ENCODE measurements around the gene XKRX.

The XKRX gene

GRCh38 chrX:100928660-100929613, at the start of gene XKRX:
Gene XKRX, minus strand, starts transcription at chrX:100928917. Its CDS starts 613 bp downstream, at chrX:100928304.
- peak in 1 of 2 donors; percentile 23 for DNase-seq (ENCODE audit: low read depth in 1 of 2, low spot score in 1 of 2)

GRCh38 chrX:100976211-100976610, 47.5 kb upstream of the XKRX start:
- no peak for DNase-seq (ENCODE audit: low read depth in 1 of 2, low spot score in 1 of 2)

DNA sequence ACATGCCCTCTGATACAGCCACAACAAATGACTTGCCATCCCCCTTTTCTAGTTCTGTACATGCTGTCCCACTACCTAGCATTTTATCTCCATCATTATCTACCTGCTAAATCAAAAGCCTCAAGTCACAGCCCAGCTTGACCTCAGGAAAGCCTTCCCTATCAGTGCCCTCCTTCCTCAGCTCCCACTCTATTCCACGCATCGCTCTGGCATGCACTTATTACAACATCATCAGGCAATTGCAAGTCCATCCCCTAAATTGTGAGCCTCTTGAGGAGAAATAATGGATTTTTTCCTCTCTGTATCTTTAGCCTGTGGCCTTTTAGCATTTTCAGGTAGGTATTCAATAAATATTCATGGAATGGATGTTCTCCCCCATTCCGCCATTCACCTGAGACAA, 46.5 kb upstream of the XKRX start:
- DNase-seq (ENCODE audit: low read depth in 1 of 2, low spot score in 1 of 2): no peak

GRCh38 chrX:100973411-100973810, 44.7 kb upstream of the XKRX start:
- no peak for DNase-seq (ENCODE audit: low read depth in 1 of 2, low spot score in 1 of 2)

DNA sequence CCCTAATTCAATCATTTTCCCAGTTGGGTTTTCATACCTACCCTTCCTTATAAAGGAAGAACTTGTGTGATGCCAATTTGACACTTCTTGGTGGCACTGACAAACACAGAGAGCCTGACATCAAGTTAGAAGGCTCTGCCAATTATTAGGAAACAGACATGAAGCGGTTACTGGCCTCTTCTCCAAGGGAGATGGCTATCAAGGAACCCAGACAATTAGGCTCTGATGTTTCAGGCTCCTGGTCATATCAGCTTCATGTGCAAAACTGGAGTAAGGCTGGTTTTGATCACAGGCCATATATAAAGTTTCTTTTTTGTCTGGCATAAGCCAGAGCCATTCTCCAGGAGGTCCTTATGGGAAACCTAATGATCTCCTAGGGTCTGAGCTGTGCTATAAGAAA, 41.2 kb upstream of the XKRX start:
- no peak for DNase-seq (ENCODE audit: low read depth in 1 of 2, low spot score in 1 of 2)

DNA sequence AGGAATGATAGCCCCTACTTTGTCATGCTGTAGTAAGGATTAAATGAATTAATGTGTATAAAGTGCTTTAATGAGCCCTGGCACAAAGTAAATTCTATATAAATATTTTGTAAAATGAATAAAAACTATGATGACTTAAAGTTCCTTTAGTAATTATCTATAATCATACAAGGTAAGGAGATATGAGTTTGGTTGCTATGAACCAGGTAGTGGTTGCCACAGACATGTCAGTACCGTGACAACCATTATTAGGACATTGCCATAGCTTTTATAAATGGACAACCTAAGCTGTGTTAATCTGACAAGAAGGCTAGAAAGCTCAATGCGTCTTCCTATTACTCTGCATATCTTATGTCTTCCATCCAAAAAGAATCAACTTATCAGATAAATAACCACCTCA, 40.7 kb upstream of the XKRX start, which contains the start of gene ARL13A:
Gene ARL13A (plus strand): TSS at position 301 of the 400 bp plus-strand sequence. CDS start 3,982 bp downstream, outside the sequence.
- no peak for DNase-seq (ENCODE audit: low read depth in 1 of 2, low spot score in 1 of 2)

- DNase-seq (ENCODE audit: low read depth in 1 of 2, low spot score in 1 of 2): no peak
These were observed 35.6 kb upstream of the XKRX start for GRCh38 chrX:100964362-100964761.

DNA sequence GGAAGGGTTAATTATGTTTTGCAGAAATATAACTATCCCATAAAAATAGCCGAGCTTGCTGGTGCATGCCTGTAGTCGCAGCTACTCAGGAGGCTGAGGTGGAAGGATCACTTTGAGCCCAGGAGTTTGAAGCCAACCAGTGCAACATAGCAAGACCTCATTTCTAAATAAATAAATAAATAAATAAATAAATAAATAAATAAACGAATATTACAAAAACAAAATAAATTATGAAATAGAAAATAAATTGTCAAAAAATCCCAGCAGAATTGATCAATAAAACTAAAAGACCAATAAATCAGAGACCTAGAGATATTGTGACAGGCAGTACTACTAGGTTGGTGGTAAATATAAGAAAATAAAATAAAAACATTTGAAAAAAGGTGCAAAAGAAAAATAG, 34.1 kb upstream of the XKRX start:
- DNase-seq (ENCODE audit: low read depth in 1 of 2, low spot score in 1 of 2): no peak

- no peak for DNase-seq (ENCODE audit: low read depth in 1 of 2, low spot score in 1 of 2)
These were observed 19.8 kb upstream of the XKRX start for GRCh38 chrX:100948557-100948956.

- no peak for DNase-seq (ENCODE audit: low read depth in 1 of 2, low spot score in 1 of 2)
These were observed 17.7 kb upstream of the XKRX start for GRCh38 chrX:100946299-100946927.

DNA sequence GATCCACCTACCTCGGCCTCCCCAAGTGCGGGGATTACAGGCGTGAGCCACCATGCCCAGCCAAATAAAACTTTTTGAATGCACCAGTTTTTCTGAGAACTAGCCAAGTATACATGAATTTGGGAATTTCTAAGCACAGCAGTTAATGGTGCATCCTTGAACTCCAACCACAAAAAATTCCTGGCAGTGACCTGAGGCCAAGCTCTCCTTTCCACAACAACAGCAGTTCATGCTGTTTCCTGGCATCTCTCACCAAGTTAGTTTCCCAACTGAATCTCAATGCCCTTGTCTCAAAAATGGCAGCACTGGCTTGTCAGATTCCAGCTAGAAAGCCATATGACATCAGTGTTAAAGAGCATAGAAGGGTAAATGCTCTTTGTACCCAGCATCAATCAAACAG, 15.9 kb upstream of the XKRX start:
- no peak for DNase-seq (ENCODE audit: low read depth in 1 of 2, low spot score in 1 of 2)

DNA sequence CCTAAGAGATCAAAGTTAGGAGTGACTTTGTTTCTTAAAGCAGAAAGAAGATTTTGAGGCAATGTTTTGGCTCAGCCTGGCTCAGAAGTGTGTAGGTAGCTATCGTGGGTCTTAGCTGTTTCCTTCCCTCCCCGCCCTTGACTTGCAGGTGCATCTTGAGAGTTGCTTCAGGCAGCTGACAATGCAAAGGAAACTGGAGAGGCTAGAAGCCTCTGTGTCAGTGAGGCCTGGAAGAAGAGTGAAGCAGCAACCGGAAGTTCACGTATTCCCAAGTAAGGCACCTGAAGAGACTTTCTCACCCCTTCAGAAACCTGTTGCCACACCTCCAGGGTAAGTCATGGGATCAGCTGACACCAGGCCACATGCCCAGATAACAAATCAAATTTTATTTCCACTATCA, 10.6 kb upstream of the XKRX start:
- no peak for DNase-seq (ENCODE audit: low read depth in 1 of 2, low spot score in 1 of 2)

GRCh38 chrX:100935767-100936166, 7.0 kb upstream of the XKRX start:
- DNase-seq (ENCODE audit: low read depth in 1 of 2, low spot score in 1 of 2): no peak

- no peak for DNase-seq (ENCODE audit: low read depth in 1 of 2, low spot score in 1 of 2)
These were observed 3.2 kb upstream of the XKRX start for GRCh38 chrX:100931925-100932285.

DNA sequence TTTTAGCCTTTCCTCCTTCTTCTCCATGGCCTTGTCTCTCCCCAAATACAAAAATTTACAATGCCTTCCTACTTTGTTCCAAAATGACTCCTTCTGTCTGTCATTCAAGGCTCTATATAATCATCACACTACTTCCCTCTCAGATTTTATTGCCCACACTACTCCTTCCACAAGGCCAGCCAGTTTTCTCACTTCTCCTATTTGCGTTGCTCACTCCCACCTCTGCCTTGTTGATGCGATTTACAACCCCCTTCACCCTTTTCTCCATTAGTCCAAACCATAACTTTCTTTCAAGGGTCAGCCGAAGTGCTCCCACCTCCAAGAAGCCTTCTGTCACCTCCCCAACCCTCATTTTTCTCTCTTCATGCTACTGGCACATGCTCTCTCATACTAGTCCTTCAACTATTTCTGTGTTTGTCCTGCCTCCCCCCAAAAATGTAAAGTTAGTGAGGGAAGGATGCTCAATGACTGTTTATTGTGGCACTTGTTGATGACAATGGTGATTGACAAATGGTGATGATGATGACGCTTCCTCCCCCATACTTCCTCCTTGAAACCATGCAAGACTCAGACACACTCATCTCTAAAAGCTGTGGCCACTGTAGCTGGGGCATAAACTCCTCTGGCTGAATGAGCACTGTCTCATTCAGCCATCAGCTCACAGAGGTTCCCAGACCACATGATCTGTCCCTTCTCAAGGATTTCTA, 2.7 kb upstream of the XKRX start:
- no peak for DNase-seq (ENCODE audit: low read depth in 1 of 2, low spot score in 1 of 2)

- no peak for DNase-seq (ENCODE audit: low read depth in 1 of 2, low spot score in 1 of 2)
These were observed 2.3 kb downstream of the XKRX start for GRCh38 chrX:100926453-100926852.

DNA sequence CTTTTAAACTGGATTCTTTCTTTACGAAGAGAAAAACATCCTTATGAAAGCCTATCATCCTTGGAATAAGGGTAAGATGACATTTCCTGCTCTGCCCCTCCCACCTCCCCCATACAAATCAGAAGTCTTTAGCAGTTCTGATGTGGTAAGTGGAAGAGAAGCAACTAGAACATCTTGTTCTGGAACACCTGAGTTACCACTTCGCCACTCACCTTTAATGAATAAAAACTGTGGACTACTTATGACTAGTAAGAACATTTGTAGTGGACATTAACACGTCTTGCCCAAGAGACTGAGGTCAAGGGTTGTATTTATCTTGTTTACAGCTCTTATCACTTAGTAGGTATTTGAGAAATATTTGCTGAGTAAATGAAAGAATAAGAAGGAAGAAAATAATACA, 4.3 kb downstream of the XKRX start:
- no peak for DNase-seq (ENCODE audit: low read depth in 1 of 2, low spot score in 1 of 2)

DNA sequence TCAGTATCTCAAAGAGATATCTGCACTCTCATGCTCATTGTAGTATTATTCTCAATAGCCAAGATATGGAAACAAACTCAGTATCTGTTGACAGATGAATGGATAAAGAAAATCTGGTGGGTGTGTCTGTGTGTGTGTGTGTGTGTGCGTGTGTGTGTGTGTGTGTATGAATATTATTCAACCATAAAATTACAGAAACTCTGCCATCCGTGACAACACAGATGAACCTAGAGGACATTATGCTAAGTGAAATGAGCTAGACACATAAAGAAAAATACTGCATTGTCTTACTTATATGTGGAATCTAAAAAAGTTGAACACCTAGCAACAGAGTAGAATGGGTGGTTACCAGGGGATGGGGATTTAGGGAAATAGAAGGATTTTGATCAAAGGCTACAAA, 13.2 kb downstream of the XKRX start:
- DNase-seq (ENCODE audit: low read depth in 1 of 2, low spot score in 1 of 2): no peak

DNA sequence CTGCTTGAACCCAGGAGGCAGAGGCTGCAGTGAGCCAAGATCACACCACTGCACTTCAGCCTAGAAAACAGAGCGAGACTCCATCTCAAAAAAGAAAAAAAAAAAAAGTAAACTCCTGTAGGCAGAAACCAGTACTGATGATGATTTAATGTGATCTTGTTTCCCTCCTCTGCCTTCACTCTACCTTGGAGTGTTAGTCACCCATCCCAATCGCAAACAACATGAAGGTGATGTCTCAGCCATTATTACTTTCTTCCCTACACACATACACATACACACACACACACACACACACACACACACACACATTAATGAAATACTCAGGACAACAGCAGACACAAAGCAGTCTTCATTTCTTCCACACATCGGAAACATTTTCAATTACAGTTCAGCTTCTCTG, 15.6 kb downstream of the XKRX start:
- no peak for DNase-seq (ENCODE audit: low read depth in 1 of 2, low spot score in 1 of 2)

DNA sequence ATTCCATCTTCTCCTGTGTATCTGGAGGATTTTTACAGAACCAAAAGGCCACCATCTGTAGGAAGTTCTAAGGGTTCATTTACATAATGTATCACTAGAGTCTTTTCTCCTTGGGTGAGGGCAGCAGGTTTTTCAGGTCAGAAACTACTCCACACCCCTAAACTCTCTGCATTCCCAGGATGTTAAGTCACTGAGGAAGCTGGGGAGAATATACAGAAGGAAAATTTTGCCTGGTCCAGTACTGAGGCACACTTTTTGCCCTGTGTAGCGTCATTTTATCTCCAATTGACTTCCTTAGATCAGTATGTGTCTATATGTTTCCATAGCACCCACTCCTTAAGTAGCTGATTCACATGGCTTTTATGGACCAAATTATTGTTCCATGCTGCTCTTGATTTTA, 17.0 kb downstream of the XKRX start:
- no peak for DNase-seq (ENCODE audit: low read depth in 1 of 2, low spot score in 1 of 2)

DNA sequence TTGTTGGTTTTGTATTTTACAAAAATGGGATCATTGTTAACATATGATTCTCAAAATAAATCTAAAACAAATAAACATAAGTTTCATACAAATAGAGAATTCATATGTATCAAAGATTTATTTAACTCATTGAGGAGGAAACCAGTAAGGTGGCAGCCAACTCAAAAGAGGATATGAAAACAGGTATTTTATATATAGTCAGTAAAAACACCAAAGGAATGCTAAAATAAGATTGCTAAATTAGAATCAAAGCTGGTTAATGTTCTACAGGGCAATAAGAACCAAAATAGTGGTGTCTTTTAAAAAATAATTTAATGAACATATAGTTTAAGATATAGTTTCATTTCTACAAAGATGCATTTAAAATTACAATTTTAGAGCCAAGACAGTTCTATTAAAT, 23.1 kb downstream of the XKRX start:
- no peak for DNase-seq (ENCODE audit: low read depth in 1 of 2, low spot score in 1 of 2)

- no peak for DNase-seq (ENCODE audit: low read depth in 1 of 2, low spot score in 1 of 2)
These were observed 24.3 kb downstream of the XKRX start for GRCh38 chrX:100904433-100904832.

Data from activated T-helper 1 cell treated with anti-CD3 and anti-CD28 coated beads, Interleukin-2, amount 50 U/mL, for 16 hours (primary cell).